Fibroblast of pulmonary artery (primary cell): ENCODE results near the gene ITGA3.
"Not testable (repeated sequence)": the region's sequence is repeated elsewhere in the genome, so short reads cannot be mapped to it uniquely, and the experiment has no call there.

Source experiments
- DNase-seq: peaks from one replicate; pipeline ENCODE4 v3.0.0-alpha.2; 2010; ENCODE audit warnings: low read depth
- H3K4me3 ChIP-seq: replicated peaks from 2 replicates; pipeline ENCODE4 v1.5.1; 2011; ENCODE audit warnings: low read depth, mild to moderate bottlenecking, control low read depth, low read length, moderate library complexity
- CTCF ChIP-seq: IDR thresholded peaks from 2 replicates; pipeline ENCODE4 v1.5.1; 2011; ENCODE audit warnings: mild to moderate bottlenecking, control low read depth, low read length, inconsistent platforms; ENCODE audit errors: missing control alignments

Gene ITGA3

DNA sequence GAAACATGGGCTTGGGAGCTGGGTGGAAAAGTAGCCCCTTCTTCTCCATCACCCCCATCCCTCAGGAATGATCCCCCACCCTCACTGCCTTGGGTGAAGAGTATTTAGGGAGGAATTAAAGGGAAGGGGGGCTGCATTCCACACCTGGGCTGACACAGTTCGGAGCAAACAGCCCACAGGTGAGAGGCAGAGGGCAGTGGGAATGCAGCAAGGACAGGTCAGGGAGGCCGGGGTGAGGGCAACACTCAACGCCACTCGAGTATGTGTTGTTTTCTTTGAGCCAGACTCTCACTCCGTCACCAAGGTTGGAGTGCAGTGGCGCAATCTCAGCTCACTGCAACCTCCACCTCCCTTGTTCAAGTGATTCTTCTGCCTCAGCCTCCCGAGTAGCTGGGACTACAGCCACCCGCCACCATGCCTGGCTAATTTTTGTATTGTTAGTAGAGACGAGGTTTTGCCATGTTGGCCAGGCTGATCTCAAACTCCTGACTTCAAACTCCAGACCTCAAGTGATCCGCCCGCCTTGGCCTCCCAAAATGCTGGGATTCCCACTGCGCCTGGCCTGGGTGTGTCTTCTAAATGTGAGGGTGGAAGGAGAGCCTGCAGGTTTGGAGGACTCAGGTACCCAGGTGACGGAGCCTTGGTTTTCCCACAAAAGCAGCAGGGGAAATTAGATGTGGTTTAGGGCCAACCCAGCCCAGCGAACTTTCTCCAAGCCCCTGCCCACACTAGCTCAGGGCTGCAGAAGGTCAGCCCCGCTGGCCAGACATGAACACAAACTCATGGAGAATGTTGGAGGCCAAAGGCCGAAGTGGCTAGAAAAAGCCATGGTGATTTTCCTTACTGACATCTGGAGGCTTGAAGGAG is 21.2 kb upstream of the ITGA3 start:
- no peak overlapping the region for H3K4me3 ChIP-seq
- DNase-seq = no peak
- TF ChIP-seq CTCF = no peak

GRCh38 chr17:50035421-50035879 is 20.5 kb upstream of the ITGA3 start:
- no peak overlapping the region for H3K4me3 ChIP-seq
- DNase-seq = no peak
- no peak for TF ChIP-seq CTCF

GRCh38 chr17:50035945-50036344 is 20.0 kb upstream of the ITGA3 start:
- no peak overlapping the region for H3K4me3 ChIP-seq
- TF ChIP-seq CTCF = no peak
- DNase-seq = no peak

DNA sequence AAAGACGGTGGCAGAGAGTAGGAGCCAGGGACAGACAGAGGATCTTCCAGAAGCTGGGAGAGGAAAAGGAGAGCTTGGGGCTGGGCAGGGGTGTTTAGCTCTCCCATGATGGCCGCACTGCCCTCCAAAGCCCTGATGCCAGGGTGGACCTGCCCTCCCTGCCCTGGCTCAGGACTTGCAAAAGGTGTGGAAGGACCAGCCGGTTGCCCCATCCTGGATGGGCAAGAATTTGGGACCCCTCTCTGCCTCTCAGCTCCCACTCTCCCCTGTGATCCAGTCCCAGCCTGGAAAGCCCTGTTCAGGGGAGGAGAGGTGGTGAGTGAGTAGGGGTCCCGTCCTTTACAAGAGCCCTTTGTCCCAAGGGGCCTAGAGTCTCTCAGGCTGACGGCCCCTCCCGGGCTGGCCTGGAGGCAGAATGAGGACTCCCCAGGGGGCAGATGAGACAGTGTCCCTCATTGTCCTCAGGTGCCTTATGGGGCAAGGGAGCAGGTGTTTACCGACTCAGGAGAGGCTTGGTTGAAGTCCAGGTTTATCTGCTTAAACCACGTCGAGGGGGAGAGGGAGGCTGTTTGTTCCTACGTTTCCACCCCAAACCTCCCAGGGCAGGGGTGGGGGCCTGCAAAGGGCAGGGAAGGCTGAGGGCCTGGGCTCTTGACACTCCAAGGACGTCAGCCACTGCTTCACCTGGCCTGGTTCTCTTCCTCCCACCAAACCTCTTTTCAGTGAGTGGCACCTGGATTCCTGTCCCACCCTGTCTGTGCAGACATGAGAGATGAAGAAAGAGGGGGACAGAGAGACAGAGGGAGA is 19.3 kb upstream of the ITGA3 start:
- no peak for TF ChIP-seq CTCF
- no peak for DNase-seq
- no peak overlapping the region for H3K4me3 ChIP-seq

DNA sequence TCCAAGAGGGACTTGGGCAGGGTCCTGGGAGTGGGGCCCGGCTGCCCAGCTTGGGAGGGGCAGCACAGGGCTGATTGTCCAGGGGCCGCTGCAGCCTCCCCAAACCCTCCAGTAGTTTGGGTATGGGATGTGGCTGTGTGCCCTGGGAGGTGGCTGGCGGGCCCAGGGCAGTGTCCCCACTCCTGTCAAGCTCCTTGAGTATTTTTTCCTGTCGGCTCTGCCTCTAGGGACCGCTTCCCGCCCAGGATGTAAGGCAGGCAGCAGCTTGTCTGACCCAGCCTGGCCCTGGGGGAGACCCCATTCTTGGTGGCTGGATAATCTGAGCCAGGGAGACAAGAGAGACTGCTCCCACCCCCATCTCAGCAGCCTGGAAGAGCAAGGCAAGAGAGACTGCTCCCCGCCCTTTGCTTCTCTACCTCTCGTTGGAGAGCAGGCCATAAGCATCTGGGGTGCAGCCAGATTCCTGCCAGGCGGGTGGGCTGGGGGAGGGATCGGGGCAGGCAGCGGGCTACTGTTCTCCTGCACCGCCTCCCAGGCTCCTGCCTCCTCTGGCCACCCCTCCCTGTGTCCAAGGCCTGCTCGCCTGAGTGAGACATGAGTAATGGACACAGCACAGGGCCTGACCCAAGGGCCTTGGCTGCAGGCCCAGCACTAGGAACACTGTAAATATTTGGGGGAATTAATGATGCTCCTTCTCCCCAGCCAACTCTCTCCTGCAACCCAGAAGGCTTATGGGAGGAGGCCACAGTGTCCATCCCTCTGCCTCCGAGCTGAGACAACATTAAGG is 18.4 kb upstream of the ITGA3 start:
- no peak for TF ChIP-seq CTCF
- peak; percentile 78 for DNase-seq
- no peak overlapping the region for H3K4me3 ChIP-seq

DNA sequence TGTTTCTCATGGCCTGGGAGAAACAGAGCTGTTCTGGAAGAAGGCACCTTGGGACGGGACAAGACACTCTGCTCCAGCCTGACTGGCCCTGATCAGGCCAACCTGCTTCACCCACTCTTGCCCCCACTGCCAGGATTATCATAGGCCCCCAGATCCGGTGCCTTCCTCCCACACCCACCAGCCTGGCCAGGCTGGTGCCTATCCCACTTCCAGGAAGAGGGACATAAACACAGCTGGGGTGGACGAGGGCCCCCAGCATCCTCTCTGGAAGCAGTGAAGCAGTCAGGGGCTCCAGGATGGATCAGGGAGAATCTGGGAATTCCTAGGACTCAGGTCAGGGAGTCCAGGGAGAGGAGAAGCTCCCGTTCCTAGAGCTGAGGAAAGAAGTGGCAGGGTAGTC is 16.9 kb upstream of the ITGA3 start:
- DNase-seq = no peak
- no peak for TF ChIP-seq CTCF
- H3K4me3 ChIP-seq = no peak overlapping the region

DNA sequence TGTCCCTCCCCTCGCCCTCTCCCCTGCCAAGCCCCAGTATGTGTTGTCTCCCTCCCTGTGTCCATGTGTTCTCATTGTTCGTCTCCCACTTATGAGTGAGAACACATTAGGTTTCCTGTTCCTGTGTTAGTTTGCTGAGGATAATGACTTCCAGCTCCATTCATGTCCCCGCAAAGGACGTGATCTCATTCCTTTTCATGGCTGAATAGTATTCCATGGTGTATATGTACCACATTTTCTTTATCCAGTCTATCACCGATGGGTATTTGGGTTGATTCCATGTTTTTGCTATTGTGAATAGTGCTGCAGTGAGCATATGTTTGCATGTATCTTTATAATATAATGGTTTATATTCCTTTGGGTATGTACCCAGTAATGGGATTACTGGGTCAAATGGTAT is 15.4 kb upstream of the ITGA3 start:
- DNase-seq, H3K4me3 ChIP-seq: not testable (repeated sequence)
